Measurements from ENCODE around the gene IFI27L1.

DNA sequence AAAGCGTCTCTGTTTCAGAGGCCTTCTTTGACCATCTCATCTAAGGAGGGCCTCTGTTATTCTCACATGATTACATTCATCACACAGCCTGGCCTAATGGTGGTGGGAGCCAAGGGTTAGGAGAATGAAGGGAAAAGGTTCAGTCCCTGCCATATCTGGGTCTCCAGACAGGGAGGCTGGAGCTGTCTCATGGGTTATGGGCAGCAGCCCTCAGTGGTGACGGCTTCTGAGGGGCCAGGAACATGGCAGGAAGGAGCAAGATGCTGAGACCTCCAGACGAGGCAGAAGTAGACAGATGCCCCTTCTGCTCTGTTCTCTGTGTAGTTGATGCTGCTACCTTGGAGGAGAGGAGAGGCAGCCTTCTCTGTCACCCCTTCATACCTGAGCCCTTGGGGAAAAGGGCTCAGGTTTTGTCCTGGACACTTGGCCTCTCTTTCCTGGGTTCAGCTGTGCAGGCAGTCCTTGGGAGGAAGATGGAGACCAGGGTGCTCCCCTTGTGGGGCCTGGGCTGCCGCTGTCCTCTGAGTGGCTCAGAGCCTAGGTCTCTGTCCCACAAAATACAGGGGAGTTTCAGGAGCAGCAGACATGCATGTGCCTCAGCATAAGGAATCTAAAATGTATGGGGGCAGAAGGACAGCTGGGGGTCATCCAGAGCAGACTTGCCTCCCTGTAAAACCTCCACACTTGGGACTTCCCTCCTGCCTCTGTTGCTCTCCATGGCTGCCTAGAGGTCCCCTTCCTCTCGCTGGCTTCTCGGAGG is 44.7 kb downstream of the IFI27L1 start:
- TF ChIP-seq CTCF (IDR thresholded peaks at IDR 0.05; ENCODE audit: low read depth, low read length) = no peak
- no peak for TF ChIP-seq EZH2phosphoT487 (IDR thresholded peaks at IDR 0.05; ENCODE audit: low read depth)
